MM.1S (cell line): ENCODE measurements around the gene TTC33.

Experiments used
- DNase-seq: peaks from one replicate; pipeline ENCODE4 v3.0.0-alpha.2; 2015
- H2AFZ ChIP-seq: fragments of 300-600 bp; sonication (generic); 2 replicates; pipeline ENCODE4 v1.6.0; 2016; ENCODE audit warnings: antibody characterized with exemption, low read length
- H3F3A ChIP-seq: fragments of 300-600 bp; sonication (generic); 2 replicates; pipeline ENCODE4 v1.6.1; 2016; ENCODE audit warnings: mild to moderate bottlenecking, antibody characterized with exemption, low read length, moderate library complexity, mixed read lengths; ENCODE audit not compliant: insufficient read depth
- H3K27ac ChIP-seq: fragments of 300-600 bp; sonication (generic); 2 replicates; pipeline ENCODE4 v1.5.1; 2016; ENCODE audit warnings: mild to moderate bottlenecking, low read length
- H3K27me3 ChIP-seq: fragments of 300-600 bp; sonication (generic); replicated peaks from 2 replicates; pipeline ENCODE4 v1.6.0; 2016; ENCODE audit warnings: low read length; ENCODE audit not compliant: insufficient read depth
- H3K36me3 ChIP-seq: fragments of 300-600 bp; sonication (generic); replicated peaks from 2 replicates; pipeline ENCODE4 v1.6.1; 2016; ENCODE audit warnings: mild to moderate bottlenecking, low read length, mixed read lengths; ENCODE audit not compliant: insufficient read depth
- H3K4me1 ChIP-seq: fragments of 300-600 bp; sonication (generic); 2 replicates; pipeline ENCODE4 v1.6.1; 2016; ENCODE audit warnings: low read length, mixed read lengths
- H3K4me2 ChIP-seq: fragments of 300-600 bp; sonication (generic); 2 replicates; pipeline ENCODE4 v1.6.0; 2016; ENCODE audit warnings: low read depth, low read length
- H3K4me3 ChIP-seq: fragments of 300-600 bp; sonication (generic); 2 replicates; pipeline ENCODE4 v1.5.1; 2016; ENCODE audit warnings: low read length, mixed read lengths
- H3K79me2 ChIP-seq: fragments of 300-600 bp; sonication (generic); 2 replicates; pipeline ENCODE4 v1.6.1; 2016; ENCODE audit warnings: mixed run types, low read length, mixed read lengths
- H3K9ac ChIP-seq: fragments of 300-600 bp; sonication (generic); 2 replicates; pipeline ENCODE4 v1.6.1; 2016; ENCODE audit warnings: low read length, mixed read lengths
- H3K9me2 ChIP-seq: fragments of 300-600 bp; sonication (generic); replicated peaks from 2 replicates; pipeline ENCODE4 v1.6.1; 2016; ENCODE audit warnings: mild to moderate bottlenecking, low read length, mixed read lengths; ENCODE audit not compliant: insufficient read depth
- H3K9me3 ChIP-seq: fragments of 300-600 bp; sonication (generic); replicated peaks from 2 replicates; pipeline ENCODE4 v1.6.1; 2016; ENCODE audit warnings: mild to moderate bottlenecking, low read length, mixed read lengths; ENCODE audit not compliant: insufficient read depth
- H4K20me1 ChIP-seq: fragments of 300-600 bp; sonication (generic); 2 replicates; pipeline ENCODE4 v1.6.1; 2016; ENCODE audit warnings: mild to moderate bottlenecking, low read length, moderate library complexity, mixed read lengths; ENCODE audit not compliant: insufficient read depth
- CTCF ChIP-seq: fragments of 300-600 bp; sonication (generic); IDR thresholded peaks from 2 replicates; pipeline ENCODE4 v1.5.1; 2016; ENCODE audit warnings: antibody characterized with exemption, low read length, mixed read lengths
- EZH2 ChIP-seq: fragments of 300-600 bp; sonication (generic); optimal IDR thresholded peaks from 2 replicates; pipeline ENCODE3; 2017; ENCODE audit warnings: low read depth, mild to moderate bottlenecking, antibody characterized with exemption, low read length, mixed read lengths
- EZH2phosphoT487 ChIP-seq: fragments of 300-600 bp; sonication (generic); IDR thresholded peaks from 2 replicates; pipeline ENCODE4 v1.6.1; 2018; ENCODE audit warnings: antibody characterized with exemption, low read length

TTC33 gene

DNA sequence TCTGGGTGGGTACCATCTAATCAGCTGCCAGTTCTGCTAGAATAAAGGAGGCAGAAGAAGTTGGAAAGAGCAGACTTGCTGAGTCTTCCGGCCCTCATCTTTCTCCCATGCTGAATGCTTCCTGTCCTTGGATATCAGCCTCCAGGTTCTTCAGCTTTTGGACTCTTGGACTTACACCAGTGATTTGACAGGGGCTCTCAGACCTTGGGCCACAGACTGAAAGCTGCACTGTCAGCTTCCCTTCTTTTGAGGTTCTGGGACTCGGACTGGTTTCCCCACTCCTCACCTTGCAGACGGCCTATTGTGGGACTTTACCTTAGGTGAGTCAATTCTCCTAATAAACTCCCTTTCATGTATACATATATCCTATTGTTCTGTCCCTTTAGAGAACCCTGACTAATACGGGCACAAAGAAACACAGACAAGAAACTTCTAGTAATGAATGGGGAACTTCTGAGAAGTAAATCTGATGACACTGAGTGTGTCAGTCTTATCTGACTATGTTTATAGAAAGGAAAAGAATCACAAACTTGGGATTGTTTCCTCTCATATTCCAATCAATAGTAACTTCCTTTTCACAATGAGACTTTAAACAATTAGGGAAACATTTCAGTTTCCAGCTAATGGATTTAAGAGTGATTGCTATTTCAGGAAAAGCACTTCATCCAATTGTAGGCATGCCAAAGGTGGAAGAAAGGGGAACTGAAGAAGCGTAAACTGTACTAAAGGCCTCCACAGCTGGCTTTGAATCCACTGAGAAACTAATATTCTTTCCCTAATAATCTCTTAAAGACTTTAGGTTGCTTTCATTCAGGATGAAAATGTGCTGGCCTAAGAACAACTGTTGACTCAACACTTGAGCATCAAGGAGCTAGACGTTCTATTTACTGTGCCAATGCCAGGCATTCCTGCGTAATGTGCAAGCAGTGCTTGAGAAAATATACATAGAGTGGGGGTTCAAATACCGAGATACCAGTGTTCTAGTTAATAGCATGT lies 204.0 kb downstream of the TTC33 start:
- H3K9ac ChIP-seq = no peak overlapping the region
- no peaks in the 10 kb centered on the region for H3K36me3 ChIP-seq
- TF ChIP-seq EZH2phosphoT487 = no peak
- no peak for TF ChIP-seq CTCF
- TF ChIP-seq EZH2 = no peak
- no peaks in the 10 kb centered on the region for H3K4me1 ChIP-seq
- H2AFZ ChIP-seq = no peak overlapping the region
- H3F3A ChIP-seq = no peaks in the 10 kb centered on the region
- no peaks in the 10 kb centered on the region for H4K20me1 ChIP-seq
- H3K4me3 ChIP-seq = no peak overlapping the region
- DNase-seq = no peak
- no peaks in the 10 kb centered on the region for H3K79me2 ChIP-seq
- no peaks in the 10 kb centered on the region for H3K9me2 ChIP-seq
- H3K4me2 ChIP-seq = no peak overlapping the region
- no peaks in the 10 kb centered on the region for H3K9me3 ChIP-seq
- H3K27ac ChIP-seq = no peak overlapping the region
- no peaks in the 10 kb centered on the region for H3K27me3 ChIP-seq

- H3K9me2 ChIP-seq = no peaks in the 10 kb centered on the region
- H3K27ac ChIP-seq = no peak overlapping the region
- no peak overlapping the region for H3K4me2 ChIP-seq
- no peak overlapping the region for H3K4me3 ChIP-seq
- H4K20me1 ChIP-seq = no peaks in the 10 kb centered on the region
- no peaks in the 10 kb centered on the region for H3K79me2 ChIP-seq
- H3K36me3 ChIP-seq = no peaks in the 10 kb centered on the region
- no peaks in the 10 kb centered on the region for H3K9me3 ChIP-seq
- no peaks in the 10 kb centered on the region for H3K27me3 ChIP-seq
- no peak for DNase-seq
- no peaks in the 10 kb centered on the region for H3F3A ChIP-seq
- H3K4me1 ChIP-seq = no peaks in the 10 kb centered on the region
- TF ChIP-seq CTCF (no peak), EZH2phosphoT487 (no peak), EZH2 (no peak)
- H3K9ac ChIP-seq = no peak overlapping the region
- H2AFZ ChIP-seq = no peak overlapping the region
Measured at GRCh38 chr5:40550481-40550880, 205.3 kb downstream of the TTC33 start.

- no peak for DNase-seq
- no peaks in the 10 kb centered on the region for H3K36me3 ChIP-seq
- no peak overlapping the region for H3K4me2 ChIP-seq
- H3K27me3 ChIP-seq = no peaks in the 10 kb centered on the region
- H3K27ac ChIP-seq = no peak overlapping the region
- H3K4me3 ChIP-seq = no peak overlapping the region
- no peaks in the 10 kb centered on the region for H3F3A ChIP-seq
- no peaks in the 10 kb centered on the region for H3K9me3 ChIP-seq
- H3K4me1 ChIP-seq = no peaks in the 10 kb centered on the region
- no peaks in the 10 kb centered on the region for H3K9me2 ChIP-seq
- H3K9ac ChIP-seq = no peak overlapping the region
- H3K79me2 ChIP-seq = no peaks in the 10 kb centered on the region
- H4K20me1 ChIP-seq = no peaks in the 10 kb centered on the region
- TF ChIP-seq CTCF = no peak
- TF ChIP-seq EZH2 = no peak
- no peak overlapping the region for H2AFZ ChIP-seq
Measured at GRCh38 chr5:40549616-40550015, 206.1 kb downstream of the TTC33 start.
